Measurements from ENCODE around the gene STARD9. TPM values are rescaled to one million over a fixed set of nuclear protein-coding genes. Genes with fewer than 3 reads are reported as not detected.

STARD9 gene
- total and polyA plus RNA-seq, 9 of the 15 experiments (the other 6 are each of a cell fraction or from before 2014, with no cell fraction given) = 0.45 to 6.0 (median 3.6) TPM

DNA sequence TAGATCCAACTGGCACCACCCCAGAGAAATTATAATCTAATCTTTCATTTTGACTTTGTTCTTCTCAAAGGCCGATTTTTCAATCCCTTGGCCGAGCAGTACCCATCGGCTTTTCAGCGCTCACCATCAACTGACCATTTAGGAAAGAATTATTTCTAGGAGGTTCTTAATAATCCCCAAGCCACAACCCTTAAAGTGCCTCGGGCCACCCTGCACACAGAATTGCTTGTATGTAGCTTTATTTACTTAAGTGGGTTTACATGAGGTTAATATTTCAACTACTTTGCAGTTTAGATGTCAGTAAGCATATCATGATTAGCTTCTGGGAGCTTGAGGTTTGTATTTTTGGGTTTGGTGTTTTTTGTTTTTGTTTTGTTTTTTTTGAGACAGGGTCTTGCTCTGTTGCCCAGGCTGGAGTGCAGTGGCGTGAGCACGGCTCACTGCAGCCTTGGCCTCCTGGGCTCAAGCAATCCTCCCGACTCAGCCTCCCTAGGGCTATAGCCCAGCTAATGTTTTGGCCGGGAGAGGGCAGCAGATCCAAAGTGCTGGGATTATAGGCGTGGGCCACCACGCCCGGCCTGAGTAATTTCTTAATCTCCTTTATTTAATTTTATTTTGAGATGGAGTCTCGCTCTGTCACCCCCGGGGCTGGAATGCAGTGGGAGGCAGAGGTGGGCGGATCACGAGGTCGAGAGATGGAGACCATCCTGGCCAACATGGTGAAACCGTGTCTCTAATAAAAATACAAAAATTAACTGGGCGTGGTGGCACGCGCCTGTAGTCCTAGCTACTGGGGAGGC lies 162.3 kb downstream of the STARD9 start:
- ChIA-PET POLR2A (interaction anchor here (0.6 to 1.4 kb wide), 7 partner anchors 9 to 462 kb away, joined by 3 to 4 read pairs (median 3); no protein-coding TSS in a partner anchor), CTCF (ENCODE audit: low intra/inter-chr PET ratio) (interaction anchor here (0.6 kb wide), 1 partner anchor 183 kb away, joined by 5 read pairs; the partner anchor contains the start of gene TTBK2)
- H3K9me3 ChIP-seq (replicated peaks; ENCODE audit: control insufficient read depth, insufficient read depth, low read depth, low read length) = no peaks in the 10 kb centered on the region
- no peaks in the 10 kb centered on the region for H3K9me1 ChIP-seq (ENCODE audit: control insufficient read depth, insufficient read depth, low read length)
- peaks cover 4% of the 10 kb centered on the region; the same call in 1 of the 2 replicates for H4K20me1 ChIP-seq (replicated peaks; ENCODE audit: control insufficient read depth, insufficient read depth, low read length)
- peak overlapping the region; percentile 88 to 94 for H3K9ac ChIP-seq (ENCODE audit: insufficient read depth in 1 of 2, low read depth in 2 of 2, low read length in 2 of 2)
- BruUV-seq (replicated peaks) = TSS peak; percentile 94
- intact Hi-C loops (cut with micrococcal nuclease) (loop anchor here (2.0 kb wide), 1 partner anchor 189 kb away; no protein-coding TSS in a partner anchor), in situ Hi-C loops (cut with MboI) (no loop called here)
- H2AFZ ChIP-seq (ENCODE audit: low read depth, low read length) = peak overlapping the region; percentile 95
- peaks cover 31% of the 10 kb centered on the region for H3K36me3 ChIP-seq (ENCODE audit: control insufficient read depth, insufficient read depth, low read length)
- WGBS (ENCODE audit: insufficient coverage, low coverage, missing lambda C conversion rate) = 75% methylated on average over 21 of the region's 21 CpGs
- no peaks in the 10 kb centered on the region for H3K27me3 ChIP-seq (ENCODE audit: control insufficient read depth in 2 of 2, insufficient read depth in 2 of 2, low read length in 2 of 2)
- H3K79me2 ChIP-seq (ENCODE audit: control insufficient read depth, insufficient read depth, low read length) = peaks cover 22% of the 10 kb centered on the region
- H3K27ac ChIP-seq (ENCODE audit: extremely low read depth, low read depth, low read length) = peak overlapping the region; percentile 89
- peak overlapping the region; percentile 92 for H3K4me2 ChIP-seq (ENCODE audit: insufficient read depth, low read length)
- DNase-seq (ENCODE audit: extremely low read depth in 1 of 4, low spot score in 3 of 4) (peak in 2 of 4 experiments; percentile 38 to 55), FAIRE-seq (no peak), ATAC-seq (peak; percentile 44)
- peak overlapping the region; percentile 96 for H3K4me3 ChIP-seq
- H3K4me1 ChIP-seq (replicated peaks in 1 of 2; ENCODE audit: control insufficient read depth in 2 of 2, insufficient read depth in 2 of 2, low read length in 2 of 2) = peaks cover 5 to 26% of the 10 kb centered on the region in 2 experiments; a peak in 4 of 5 replicates
- peak; percentile 20 for TF ChIP-seq POLR2B (IDR thresholded peaks at IDR 0.05; ENCODE audit: low read depth, partially characterized antibody)
- TF ChIP-seq U2AF1 (optimal IDR thresholded peaks at IDR 0.05; ENCODE audit: low read depth, low read length) = no peak
- TF ChIP-seq, protein P1, sequence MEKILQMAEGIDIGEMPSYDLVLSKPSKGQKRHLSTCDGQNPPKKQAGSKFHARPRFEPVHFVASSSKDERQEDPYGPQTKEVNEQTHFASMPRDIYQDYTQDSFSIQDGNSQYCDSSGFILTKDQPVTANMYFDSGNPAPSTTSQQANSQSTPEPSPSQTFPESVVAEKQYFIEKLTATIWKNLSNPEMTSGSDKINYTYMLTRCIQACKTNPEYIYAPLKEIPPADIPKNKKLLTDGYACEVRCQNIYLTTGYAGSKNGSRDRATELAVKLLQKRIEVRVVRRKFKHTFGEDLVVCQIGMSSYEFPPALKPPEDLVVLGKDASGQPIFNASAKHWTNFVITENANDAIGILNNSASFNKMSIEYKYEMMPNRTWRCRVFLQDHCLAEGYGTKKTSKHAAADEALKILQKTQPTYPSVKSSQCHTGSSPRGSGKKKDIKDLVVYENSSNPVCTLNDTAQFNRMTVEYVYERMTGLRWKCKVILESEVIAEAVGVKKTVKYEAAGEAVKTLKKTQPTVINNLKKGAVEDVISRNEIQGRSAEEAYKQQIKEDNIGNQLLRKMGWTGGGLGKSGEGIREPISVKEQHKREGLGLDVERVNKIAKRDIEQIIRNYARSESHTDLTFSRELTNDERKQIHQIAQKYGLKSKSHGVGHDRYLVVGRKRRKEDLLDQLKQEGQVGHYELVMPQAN (IDR thresholded peaks at IDR 0.05; ENCODE audit: borderline replicate concordance) = peak; percentile 40; the same call in 1 of the 2 replicates
- TF ChIP-seq YBX1 (IDR thresholded peaks at IDR 0.05) = no peak
- TF ChIP-seq, protein P2, sequence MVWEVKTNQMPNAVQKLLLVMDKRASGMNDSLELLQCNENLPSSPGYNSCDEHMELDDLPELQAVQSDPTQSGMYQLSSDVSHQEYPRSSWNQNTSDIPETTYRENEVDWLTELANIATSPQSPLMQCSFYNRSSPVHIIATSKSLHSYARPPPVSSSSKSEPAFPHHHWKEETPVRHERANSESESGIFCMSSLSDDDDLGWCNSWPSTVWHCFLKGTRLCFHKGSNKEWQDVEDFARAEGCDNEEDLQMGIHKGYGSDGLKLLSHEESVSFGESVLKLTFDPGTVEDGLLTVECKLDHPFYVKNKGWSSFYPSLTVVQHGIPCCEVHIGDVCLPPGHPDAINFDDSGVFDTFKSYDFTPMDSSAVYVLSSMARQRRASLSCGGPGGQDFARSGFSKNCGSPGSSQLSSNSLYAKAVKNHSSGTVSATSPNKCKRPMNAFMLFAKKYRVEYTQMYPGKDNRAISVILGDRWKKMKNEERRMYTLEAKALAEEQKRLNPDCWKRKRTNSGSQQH (CRISPR knock-in tag; IDR thresholded peaks at IDR 0.05) = 0 out of 2 replicates have a peak, but pooled peaks have one; percentile 39
- peak; percentile 17; the same call in 1 of the 2 replicates for TF ChIP-seq HDAC2 (IDR thresholded peaks at IDR 0.05)
- 0 out of 2 replicates have a peak, but pooled peaks have one; percentile 21 for TF ChIP-seq SMC3 (conservative IDR thresholded peaks at IDR 0.05; ENCODE audit: insufficient read depth, low read depth, low read length)
- TF ChIP-seq STAG1 (CRISPR knock-in tag; IDR thresholded peaks at IDR 0.05; ENCODE audit: borderline replicate concordance) = peak; percentile 55; the same call in 1 of the 2 replicates
- peak; percentile 50; the same call in 1 of the 2 replicates for TF ChIP-seq EGR1 (conservative IDR thresholded peaks at IDR 0.05)
- TF ChIP-seq ZNF121 (CRISPR knock-in tag; conservative IDR thresholded peaks at IDR 0.05) = peak; percentile 99
- TF ChIP-seq, protein P3, sequence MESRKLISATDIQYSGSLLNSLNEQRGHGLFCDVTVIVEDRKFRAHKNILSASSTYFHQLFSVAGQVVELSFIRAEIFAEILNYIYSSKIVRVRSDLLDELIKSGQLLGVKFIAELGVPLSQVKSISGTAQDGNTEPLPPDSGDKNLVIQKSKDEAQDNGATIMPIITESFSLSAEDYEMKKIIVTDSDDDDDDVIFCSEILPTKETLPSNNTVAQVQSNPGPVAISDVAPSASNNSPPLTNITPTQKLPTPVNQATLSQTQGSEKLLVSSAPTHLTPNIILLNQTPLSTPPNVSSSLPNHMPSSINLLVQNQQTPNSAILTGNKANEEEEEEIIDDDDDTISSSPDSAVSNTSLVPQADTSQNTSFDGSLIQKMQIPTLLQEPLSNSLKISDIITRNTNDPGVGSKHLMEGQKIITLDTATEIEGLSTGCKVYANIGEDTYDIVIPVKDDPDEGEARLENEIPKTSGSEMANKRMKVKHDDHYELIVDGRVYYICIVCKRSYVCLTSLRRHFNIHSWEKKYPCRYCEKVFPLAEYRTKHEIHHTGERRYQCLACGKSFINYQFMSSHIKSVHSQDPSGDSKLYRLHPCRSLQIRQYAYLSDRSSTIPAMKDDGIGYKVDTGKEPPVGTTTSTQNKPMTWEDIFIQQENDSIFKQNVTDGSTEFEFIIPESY (CRISPR knock-in tag; IDR thresholded peaks at IDR 0.05) = peak; percentile 95
- no peak for TF ChIP-seq ZNF384 (IDR thresholded peaks at IDR 0.05; ENCODE audit: low read depth, low read length)
- 0 out of 4 replicates have a peak, but pooled peaks of 1 of the 2 experiments have one; percentile 65 for TF ChIP-seq ARNT (IDR thresholded peaks at IDR 0.05)
- TF ChIP-seq ZBTB8A (IDR thresholded peaks at IDR 0.05; ENCODE audit: partially characterized antibody) = no peak
- peak; percentile 36; the same call in 1 of the 2 replicates for TF ChIP-seq FOXM1 (IDR thresholded peaks at IDR 0.05; ENCODE audit: low read depth)
- TF ChIP-seq FOXM1 (CRISPR knock-in tag; IDR thresholded peaks at IDR 0.05; ENCODE audit: low read depth) = no peak
- TF ChIP-seq BCOR (IDR thresholded peaks at IDR 0.05) = peak; percentile 95
